Iris pigment epithelial cell (primary cell): Measurements from ENCODE around the gene ZNF470.

Experiments used
- DNase-seq: peaks from one replicate; pipeline ENCODE4 v3.0.0-alpha.2; 2011; ENCODE audit warnings: low read depth

Gene ZNF470

GRCh38 chr19:56608274-56608964, 41.2 kb downstream of the ZNF470 start:
- no peak for DNase-seq

GRCh38 chr19:56611288-56611687, 44.0 kb downstream of the ZNF470 start:
- no peak for DNase-seq

GRCh38 chr19:56612737-56613136, 45.5 kb downstream of the ZNF470 start:
- no peak for DNase-seq

GRCh38 chr19:56613639-56614038, 46.4 kb downstream of the ZNF470 start:
- DNase-seq = no peak

- no peak for DNase-seq
Measured at GRCh38 chr19:56617531-56617930, 50.3 kb downstream of the ZNF470 start.

GRCh38 chr19:56619121-56619520, 51.9 kb downstream of the ZNF470 start:
- DNase-seq = no peak

GRCh38 chr19:56622374-56622773, 55.1 kb downstream of the ZNF470 start:
- DNase-seq = no peak

- no peak for DNase-seq
Measured at GRCh38 chr19:56623006-56623405, 55.7 kb downstream of the ZNF470 start.

- DNase-seq = no peak
Measured at GRCh38 chr19:56625708-56626107, 58.4 kb downstream of the ZNF470 start.

GRCh38 chr19:56633021-56633420, 65.8 kb downstream of the ZNF470 start:
- DNase-seq = no peak

- DNase-seq = peak; percentile 86
Measured at GRCh38 chr19:56637976-56638555, 70.8 kb downstream of the ZNF470 start.
